ENCODE results near the gene CFB. TPM values are rescaled to one million over a fixed set of nuclear protein-coding genes. Genes with fewer than 3 reads are reported as not detected.
"Not testable (repeated sequence)": the region's sequence is repeated elsewhere in the genome, so short reads cannot be mapped to it uniquely, and the experiment has no call there.

Gene CFB
- total and polyA plus RNA-seq, 2 experiments from 2014 or later, result 0.66 to 1.3 TPM

GRCh38 chr6:31928672-31928939, 17.3 kb upstream of the CFB start:
- Histone ChIP-seq H3K36me3 (no peaks in the 10 kb centered on the region), H3K9me3 (ENCODE audit: low read depth) (no peaks in the 10 kb centered on the region), H3K4me3 (no peak overlapping the region), H3K4me1 (ENCODE audit: low read depth) (no peaks in the 10 kb centered on the region), H3K27me3 (no peaks in the 10 kb centered on the region), H3K27ac (no peak overlapping the region)
- no peak for DNase-seq (ENCODE audit: low read depth in 1 of 2, low spot score in 1 of 2)
- TF ChIP-seq, protein P1, sequence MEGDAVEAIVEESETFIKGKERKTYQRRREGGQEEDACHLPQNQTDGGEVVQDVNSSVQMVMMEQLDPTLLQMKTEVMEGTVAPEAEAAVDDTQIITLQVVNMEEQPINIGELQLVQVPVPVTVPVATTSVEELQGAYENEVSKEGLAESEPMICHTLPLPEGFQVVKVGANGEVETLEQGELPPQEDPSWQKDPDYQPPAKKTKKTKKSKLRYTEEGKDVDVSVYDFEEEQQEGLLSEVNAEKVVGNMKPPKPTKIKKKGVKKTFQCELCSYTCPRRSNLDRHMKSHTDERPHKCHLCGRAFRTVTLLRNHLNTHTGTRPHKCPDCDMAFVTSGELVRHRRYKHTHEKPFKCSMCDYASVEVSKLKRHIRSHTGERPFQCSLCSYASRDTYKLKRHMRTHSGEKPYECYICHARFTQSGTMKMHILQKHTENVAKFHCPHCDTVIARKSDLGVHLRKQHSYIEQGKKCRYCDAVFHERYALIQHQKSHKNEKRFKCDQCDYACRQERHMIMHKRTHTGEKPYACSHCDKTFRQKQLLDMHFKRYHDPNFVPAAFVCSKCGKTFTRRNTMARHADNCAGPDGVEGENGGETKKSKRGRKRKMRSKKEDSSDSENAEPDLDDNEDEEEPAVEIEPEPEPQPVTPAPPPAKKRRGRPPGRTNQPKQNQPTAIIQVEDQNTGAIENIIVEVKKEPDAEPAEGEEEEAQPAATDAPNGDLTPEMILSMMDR (IDR thresholded peaks at IDR 0.05; ENCODE audit: low read depth, low read length), result no peak

- no peaks in the 10 kb centered on the region for H3K27me3 ChIP-seq
- no peaks in the 10 kb centered on the region for H3K9me3 ChIP-seq (ENCODE audit: low read depth)
- no peak overlapping the region for H3K4me3 ChIP-seq
- no peaks in the 10 kb centered on the region for H3K36me3 ChIP-seq
- no peaks in the 10 kb centered on the region for H3K4me1 ChIP-seq (ENCODE audit: low read depth)
- no peak overlapping the region for H3K27ac ChIP-seq
- TF ChIP-seq, protein P1 (IDR thresholded peaks at IDR 0.05; ENCODE audit: low read depth, low read length), result no peak
- DNase-seq (ENCODE audit: low read depth in 1 of 2, low spot score in 1 of 2), result no peak
Measured at GRCh38 chr6:31930962-31931361, 14.9 kb upstream of the CFB start.

GRCh38 chr6:31932137-31932536, 13.8 kb upstream of the CFB start:
- H3K27ac ChIP-seq; H3K4me3 ChIP-seq; H3K36me3 ChIP-seq; H3K9me3 ChIP-seq (ENCODE audit: low read depth); H3K27me3 ChIP-seq; H3K4me1 ChIP-seq (ENCODE audit: low read depth); DNase-seq (ENCODE audit: low read depth in 1 of 2, low spot score in 1 of 2): not testable (repeated sequence)

GRCh38 chr6:31933537-31933936, 12.4 kb upstream of the CFB start:
- H3K9me3 ChIP-seq (ENCODE audit: low read depth), result no peaks in the 10 kb centered on the region
- no peaks in the 10 kb centered on the region for H3K36me3 ChIP-seq
- no peak for DNase-seq (ENCODE audit: low read depth in 1 of 2, low spot score in 1 of 2)
- H3K27ac ChIP-seq, result no peak overlapping the region
- TF ChIP-seq, protein P1 (IDR thresholded peaks at IDR 0.05; ENCODE audit: low read depth, low read length), result no peak
- no peak overlapping the region for H3K4me3 ChIP-seq
- H3K27me3 ChIP-seq, result no peaks in the 10 kb centered on the region
- H3K4me1 ChIP-seq (ENCODE audit: low read depth), result no peaks in the 10 kb centered on the region

DNA sequence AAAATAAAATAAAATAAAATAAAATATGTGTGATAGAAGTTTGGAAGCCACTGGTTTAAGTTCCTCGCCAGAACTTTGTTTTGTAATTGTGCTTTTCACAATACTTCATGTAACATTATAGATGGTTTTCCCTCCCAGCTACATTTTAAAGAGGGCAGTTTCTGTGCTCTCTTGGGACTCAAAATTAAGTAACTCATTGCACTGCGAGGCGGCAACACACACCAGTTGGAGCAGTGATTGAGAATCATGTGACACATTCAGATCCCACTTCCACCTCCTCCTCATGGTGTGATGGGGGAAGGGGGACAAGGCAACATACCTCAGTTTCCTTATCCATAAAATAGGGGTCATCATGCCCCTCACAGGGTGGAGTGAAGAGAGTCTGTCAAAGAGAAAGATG, 10.9 kb upstream of the CFB start:
- TF ChIP-seq, protein P1 (IDR thresholded peaks at IDR 0.05; ENCODE audit: low read depth, low read length), result no peak
- no peaks in the 10 kb centered on the region for H3K36me3 ChIP-seq
- DNase-seq (ENCODE audit: low read depth in 1 of 2, low spot score in 1 of 2), result no peak
- H3K9me3 ChIP-seq (ENCODE audit: low read depth), result no peaks in the 10 kb centered on the region
- no peak overlapping the region for H3K4me3 ChIP-seq
- H3K27ac ChIP-seq, result no peak overlapping the region
- no peaks in the 10 kb centered on the region for H3K4me1 ChIP-seq (ENCODE audit: low read depth)
- no peaks in the 10 kb centered on the region for H3K27me3 ChIP-seq

DNA sequence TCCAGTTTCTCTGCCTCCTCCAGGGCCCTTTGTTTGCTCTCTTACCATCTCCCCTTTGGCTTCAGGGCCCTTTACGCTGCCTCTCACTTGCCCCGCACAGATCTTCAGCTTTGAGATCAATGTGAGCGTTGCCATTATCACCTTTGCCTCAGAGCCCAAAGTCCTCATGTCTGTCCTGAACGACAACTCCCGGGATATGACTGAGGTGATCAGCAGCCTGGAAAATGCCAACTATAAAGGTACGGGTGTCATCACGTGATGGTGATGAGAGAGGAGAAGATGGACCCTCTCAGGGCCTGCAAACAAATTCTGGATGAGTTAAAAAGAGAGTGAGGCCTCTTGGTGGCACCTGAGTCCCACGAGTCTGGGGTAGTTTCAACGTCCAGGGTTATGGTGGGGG, 10.1 kb upstream of the CFB start:
- Histone ChIP-seq H3K27ac (no peak overlapping the region), H3K4me1 (ENCODE audit: low read depth) (no peaks in the 10 kb centered on the region), H3K4me3 (no peak overlapping the region), H3K9me3 (ENCODE audit: low read depth) (no peaks in the 10 kb centered on the region), H3K27me3 (no peaks in the 10 kb centered on the region), H3K36me3 (no peaks in the 10 kb centered on the region)
- TF ChIP-seq, protein P1 (IDR thresholded peaks at IDR 0.05; ENCODE audit: low read depth, low read length), result no peak
- no peak for DNase-seq (ENCODE audit: low read depth in 1 of 2, low spot score in 1 of 2)
